Measurements from ENCODE around the gene GBP5. TPM values are rescaled to one million over a fixed set of nuclear protein-coding genes. Genes with fewer than 3 reads are reported as not detected.

The GBP5 gene
- total and polyA plus RNA-seq, 2 of the 13 experiments (the other 11 are each of a cell fraction or from before 2014, with no cell fraction given), result 0.01 TPM; not detected in 1

DNA sequence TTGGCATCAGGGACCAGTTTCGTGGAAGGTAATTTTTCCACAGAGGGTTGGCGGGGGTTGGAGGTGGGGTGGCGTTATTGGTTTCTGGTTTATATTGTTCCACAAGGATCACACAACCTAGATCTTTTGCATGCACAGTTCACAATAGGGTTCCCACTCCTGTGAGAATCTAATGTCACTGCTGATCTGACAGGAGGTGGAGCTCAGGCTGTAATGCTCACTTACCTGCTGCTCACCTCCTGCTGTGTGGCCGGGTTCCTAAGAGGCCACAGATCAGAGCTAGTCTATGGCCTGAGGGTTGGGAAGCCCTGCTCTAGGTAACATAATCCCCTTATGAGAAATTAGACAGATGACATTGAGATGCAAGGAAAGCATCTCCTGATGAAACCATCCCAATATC, 12.6 kb downstream of the GBP5 start:
- ATAC-seq, result no peak
- Histone ChIP-seq H3K4me1 (ENCODE audit: insufficient read depth, low read length) (no peaks in the 10 kb centered on the region), H3K36me3 (replicated peaks in 1 of 2; ENCODE audit: control insufficient read depth in 1 of 2, insufficient read depth in 2 of 2, low read length in 2 of 2) (no peaks in the 10 kb centered on the region), H3K4me2 (ENCODE audit: low read depth, low read length) (no peak overlapping the region), H3K4me3 (replicated peaks in 1 of 3; ENCODE audit: insufficient read depth in 1 of 3, low read depth in 2 of 3, low read length in 3 of 3) (no peak overlapping the region), H3K27me3 (ENCODE audit: control insufficient read depth in 1 of 2, insufficient read depth in 2 of 2, low read length in 2 of 2) (no peaks in the 10 kb centered on the region), H3K9me3 (ENCODE audit: low read length) (no peaks in the 10 kb centered on the region), H2AFZ (ENCODE audit: low read length) (no peak overlapping the region), H4K20me1 (ENCODE audit: insufficient read depth, low read length) (no peaks in the 10 kb centered on the region), H3K79me2 (ENCODE audit: insufficient read depth, low read length) (no peaks in the 10 kb centered on the region), H3K27ac (ENCODE audit: extremely low read length, insufficient read depth, low read length) (no peak overlapping the region), H3K9ac (ENCODE audit: insufficient read depth, low read depth, low read length) (no peak overlapping the region)
- in situ Hi-C loops (cut with HindIII; ENCODE audit: extremely low pct_ligation_motif_present, low pct_unique_long_range_greater_than_20kb) (no loop called here), intact Hi-C loops (cut with micrococcal nuclease; ENCODE audit: unreplicated experiment) (no loop called here)
- DNase-seq (ENCODE audit: low spot score), result no peak
- FAIRE-seq, result no peak
- CTCF ChIA-PET (ENCODE audit: low intra/inter-chr PET ratio, low total read pairs), result no interaction called here
- POLR2A ChIA-PET, result no interaction called here
- WGBS (ENCODE audit: low lambda C conversion rate), result 4% methylated on average over 4 of the region's 4 CpGs
- TF ChIP-seq, protein P1, sequence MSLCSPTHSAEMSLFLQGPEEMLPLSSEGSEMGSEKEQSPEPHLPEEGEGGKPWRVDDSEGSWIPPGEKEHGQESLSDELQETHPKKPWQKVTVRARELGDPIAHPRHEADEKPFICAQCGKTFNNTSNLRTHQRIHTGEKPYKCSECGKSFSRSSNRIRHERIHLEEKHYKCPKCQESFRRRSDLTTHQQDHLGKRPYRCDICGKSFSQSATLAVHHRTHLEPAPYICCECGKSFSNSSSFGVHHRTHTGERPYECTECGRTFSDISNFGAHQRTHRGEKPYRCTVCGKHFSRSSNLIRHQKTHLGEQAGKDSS (CRISPR knock-in tag; IDR thresholded peaks at IDR 0.05; ENCODE audit: borderline replicate concordance, low read depth), result no peak
- TF ChIP-seq ATF1 (CRISPR knock-in tag; IDR thresholded peaks at IDR 0.05), result no peak
- no peak for TF ChIP-seq ZNF329 (CRISPR knock-in tag; IDR thresholded peaks at IDR 0.05; ENCODE audit: low read depth)
- TF ChIP-seq SMARCC2 (IDR thresholded peaks at IDR 0.05), result no peak
- TF ChIP-seq, protein P2, sequence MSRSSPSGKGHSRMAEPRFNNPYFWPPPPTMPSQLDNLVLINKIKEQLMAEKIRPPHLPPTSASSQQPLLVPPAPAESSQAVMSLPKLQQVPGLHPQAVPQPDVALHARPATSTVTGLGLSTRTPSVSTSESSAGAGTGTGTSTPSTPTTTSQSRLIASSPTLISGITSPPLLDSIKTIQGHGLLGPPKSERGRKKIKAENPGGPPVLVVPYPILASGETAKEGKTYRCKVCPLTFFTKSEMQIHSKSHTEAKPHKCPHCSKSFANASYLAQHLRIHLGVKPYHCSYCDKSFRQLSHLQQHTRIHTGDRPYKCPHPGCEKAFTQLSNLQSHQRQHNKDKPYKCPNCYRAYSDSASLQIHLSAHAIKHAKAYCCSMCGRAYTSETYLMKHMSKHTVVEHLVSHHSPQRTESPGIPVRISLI (CRISPR knock-in tag; IDR thresholded peaks at IDR 0.05; ENCODE audit: borderline replicate concordance), result no peak
- no peak for TF ChIP-seq ZNF432 (CRISPR knock-in tag; IDR thresholded peaks at IDR 0.05; ENCODE audit: borderline replicate concordance)
- TF ChIP-seq, protein P3, sequence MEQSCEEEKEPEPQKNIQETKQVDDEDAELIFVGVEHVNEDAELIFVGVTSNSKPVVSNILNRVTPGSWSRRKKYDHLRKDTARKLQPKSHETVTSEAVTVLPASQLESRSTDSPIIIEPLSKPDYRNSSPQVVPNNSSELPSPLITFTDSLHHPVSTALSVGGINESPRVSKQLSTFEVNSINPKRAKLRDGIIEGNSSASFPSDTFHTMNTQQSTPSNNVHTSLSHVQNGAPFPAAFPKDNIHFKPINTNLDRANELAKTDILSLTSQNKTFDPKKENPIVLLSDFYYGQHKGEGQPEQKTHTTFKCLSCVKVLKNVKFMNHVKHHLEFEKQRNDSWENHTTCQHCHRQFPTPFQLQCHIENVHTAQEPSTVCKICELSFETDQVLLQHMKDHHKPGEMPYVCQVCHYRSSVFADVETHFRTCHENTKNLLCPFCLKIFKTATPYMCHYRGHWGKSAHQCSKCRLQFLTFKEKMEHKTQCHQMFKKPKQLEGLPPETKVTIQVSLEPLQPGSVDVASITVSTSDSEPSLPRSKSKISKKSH (CRISPR knock-in tag; IDR thresholded peaks at IDR 0.05; ENCODE audit: borderline replicate concordance), result no peak
- TF ChIP-seq ZNF251 (CRISPR knock-in tag; IDR thresholded peaks at IDR 0.05), result no peak
- no peak for TF ChIP-seq SRSF9 (IDR thresholded peaks at IDR 0.05; ENCODE audit: borderline replicate concordance, insufficient read depth, low read depth, low read length, poor library complexity, severe bottlenecking)
- TF ChIP-seq ZSCAN22 (CRISPR knock-in tag; IDR thresholded peaks at IDR 0.05), result no peak
- no peak for TF ChIP-seq RARG (CRISPR knock-in tag; IDR thresholded peaks at IDR 0.05; ENCODE audit: low read depth)
- TF ChIP-seq ZNF550 (CRISPR knock-in tag; IDR thresholded peaks at IDR 0.05; ENCODE audit: borderline replicate concordance), result no peak
- no peak for TF ChIP-seq ZNF781 (CRISPR knock-in tag; IDR thresholded peaks at IDR 0.05; ENCODE audit: borderline replicate concordance, not compliant biosample characterization)
- TF ChIP-seq, protein P4, sequence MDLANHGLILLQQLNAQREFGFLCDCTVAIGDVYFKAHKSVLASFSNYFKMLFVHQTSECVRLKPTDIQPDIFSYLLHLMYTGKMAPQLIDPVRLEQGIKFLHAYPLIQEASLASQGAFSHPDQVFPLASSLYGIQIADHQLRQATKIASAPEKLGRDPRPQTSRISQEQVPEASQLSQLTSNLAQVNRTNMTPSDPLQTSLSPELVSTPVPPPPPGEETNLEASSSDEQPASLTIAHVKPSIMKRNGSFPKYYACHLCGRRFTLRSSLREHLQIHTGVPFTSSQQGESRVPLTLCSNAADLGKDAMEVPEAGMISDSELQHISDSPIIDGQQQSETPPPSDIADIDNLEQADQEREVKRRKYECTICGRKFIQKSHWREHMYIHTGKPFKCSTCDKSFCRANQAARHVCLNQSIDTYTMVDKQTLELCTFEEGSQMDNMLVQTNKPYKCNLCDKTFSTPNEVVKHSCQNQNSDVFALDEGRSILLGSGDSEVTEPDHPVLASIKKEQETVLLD (CRISPR knock-in tag; IDR thresholded peaks at IDR 0.05; ENCODE audit: low read depth), result no peak
- no peak for TF ChIP-seq ZFY (CRISPR knock-in tag; IDR thresholded peaks at IDR 0.05)
- BruUV-seq (replicated peaks), result no TSS peak
